HFFc6 (cell line): ENCODE measurements around the gene CXXC5. TPM values are rescaled to one million over a fixed set of nuclear protein-coding genes. Genes with fewer than 3 reads are reported as not detected.

Source experiments
- DNase-seq: peaks from one replicate; pipeline ENCODE4 v3.0.0-alpha.2; 2018
- H3K27ac Mint-ChIP-seq: 2 replicates; pipeline ENCODE4 v1.8.0; 2020; ENCODE audit warnings: mild to moderate bottlenecking, mixed read lengths
- H3K27me3 Mint-ChIP-seq: 2 replicates; pipeline ENCODE4 v1.8.0; 2021; ENCODE audit warnings: mild to moderate bottlenecking, moderate library complexity, mixed read lengths; ENCODE audit not compliant: insufficient read depth
- H3K36me3 Mint-ChIP-seq: 2 replicates; pipeline ENCODE4 v1.8.0; 2021; ENCODE audit warnings: low read depth, mixed read lengths
- H3K4me1 Mint-ChIP-seq: 2 replicates; pipeline ENCODE4 v1.8.0; 2020; ENCODE audit warnings: low read depth, mixed read lengths
- H3K4me3 Mint-ChIP-seq: 2 replicates; pipeline ENCODE4 v1.8.0; 2020; ENCODE audit warnings: mild to moderate bottlenecking, moderate library complexity, mixed read lengths
- H3K9me3 Mint-ChIP-seq: 2 replicates; pipeline ENCODE4 v1.8.0; 2020; ENCODE audit warnings: mild to moderate bottlenecking, mixed read lengths
- CTCF ChIP-seq: fragments of 200-600 bp; sonication (generic); IDR thresholded peaks from 2 replicates; pipeline ENCODE4 v1.5.0; 2021; ENCODE audit warnings: antibody characterized with exemption, mild to moderate bottlenecking
- total RNA-seq, 6 experiments: library from RNA; stranded (reverse); fragmentation: NEBNext Ultra II Directional; extraction: Animal tissue kit (Norgen Biotek cat#: 25700); gene quantifications; 2 replicates in 1 of 6; 3 replicates in 5 of 6; pipeline ENCODE4 v1.2.3, GENCODE V29; 2021

CXXC5 gene
- total RNA-seq, 6 experiments from 2014 or later: 46.4 to 58.5 (median 49.2) TPM

- H3K36me3 Mint-ChIP-seq: no peaks in the 10 kb centered on the region; the same call in 1 of the 2 replicates
- no peak overlapping the region for H3K4me3 Mint-ChIP-seq
- H3K27me3 Mint-ChIP-seq: peaks cover 4% of the 10 kb centered on the region
- peaks cover 61% of the 10 kb centered on the region for H3K4me1 Mint-ChIP-seq
- no peak for TF ChIP-seq CTCF
- no peak overlapping the region for H3K27ac Mint-ChIP-seq
- H3K9me3 Mint-ChIP-seq: no peaks in the 10 kb centered on the region
- no peak for DNase-seq
Measured at GRCh38 chr5:139692679-139693308, 44.6 kb downstream of the CXXC5 start.

GRCh38 chr5:139693676-139694364, 45.7 kb downstream of the CXXC5 start:
- no peak for DNase-seq

GRCh38 chr5:139694556-139695177, 46.5 kb downstream of the CXXC5 start:
- H3K4me3 Mint-ChIP-seq: no peak overlapping the region
- peak overlapping the region; percentile 81 for H3K27ac Mint-ChIP-seq
- H3K36me3 Mint-ChIP-seq: no peaks in the 10 kb centered on the region
- H3K4me1 Mint-ChIP-seq: peaks cover 69% of the 10 kb centered on the region
- no peak for TF ChIP-seq CTCF
- no peaks in the 10 kb centered on the region for H3K9me3 Mint-ChIP-seq
- peaks cover 2% of the 10 kb centered on the region for H3K27me3 Mint-ChIP-seq
- DNase-seq: peak; percentile 43

More at GRCh38 chr5:139693676-139694364, 45.7 kb downstream of the CXXC5 start:
- no peaks in the 10 kb centered on the region; the same call in 1 of the 2 replicates for H3K36me3 Mint-ChIP-seq
- H3K27ac Mint-ChIP-seq: peak overlapping the region; percentile 81
- TF ChIP-seq CTCF: no peak
- no peak overlapping the region for H3K4me3 Mint-ChIP-seq
- peaks cover 67% of the 10 kb centered on the region for H3K4me1 Mint-ChIP-seq
- peaks cover 2% of the 10 kb centered on the region for H3K27me3 Mint-ChIP-seq
- no peaks in the 10 kb centered on the region for H3K9me3 Mint-ChIP-seq

GRCh38 chr5:139695178-139695573, 47.0 kb downstream of the CXXC5 start:
- no peak for TF ChIP-seq CTCF
- Mint-ChIP-seq H3K27ac (no peak overlapping the region), H3K9me3 (no peaks in the 10 kb centered on the region), H3K4me1 (peaks cover 64% of the 10 kb centered on the region), H3K27me3 (peaks cover 2% of the 10 kb centered on the region), H3K4me3 (no peak overlapping the region), H3K36me3 (no peaks in the 10 kb centered on the region)
- no peak for DNase-seq

- TF ChIP-seq CTCF: no peak
- Mint-ChIP-seq H3K9me3 (no peaks in the 10 kb centered on the region), H3K27ac (peak overlapping the region; percentile 92), H3K4me1 (peaks cover 54% of the 10 kb centered on the region), H3K4me3 (peak overlapping the region; percentile 83), H3K27me3 (peaks cover 2% of the 10 kb centered on the region), H3K36me3 (no peaks in the 10 kb centered on the region)
- no peak for DNase-seq
Measured at GRCh38 chr5:139696167-139696893, 48.2 kb downstream of the CXXC5 start.
